Stimulated activated naive CD4-positive, alpha-beta T cell (primary cell): ENCODE data around the gene SF3A2.

Experiments
- DNase-seq, 6 experiments: peaks; one replicate each; lab custom pipeline; 2025; lab: John Stamatoyannopoulos, UW

SF3A2 gene

DNA sequence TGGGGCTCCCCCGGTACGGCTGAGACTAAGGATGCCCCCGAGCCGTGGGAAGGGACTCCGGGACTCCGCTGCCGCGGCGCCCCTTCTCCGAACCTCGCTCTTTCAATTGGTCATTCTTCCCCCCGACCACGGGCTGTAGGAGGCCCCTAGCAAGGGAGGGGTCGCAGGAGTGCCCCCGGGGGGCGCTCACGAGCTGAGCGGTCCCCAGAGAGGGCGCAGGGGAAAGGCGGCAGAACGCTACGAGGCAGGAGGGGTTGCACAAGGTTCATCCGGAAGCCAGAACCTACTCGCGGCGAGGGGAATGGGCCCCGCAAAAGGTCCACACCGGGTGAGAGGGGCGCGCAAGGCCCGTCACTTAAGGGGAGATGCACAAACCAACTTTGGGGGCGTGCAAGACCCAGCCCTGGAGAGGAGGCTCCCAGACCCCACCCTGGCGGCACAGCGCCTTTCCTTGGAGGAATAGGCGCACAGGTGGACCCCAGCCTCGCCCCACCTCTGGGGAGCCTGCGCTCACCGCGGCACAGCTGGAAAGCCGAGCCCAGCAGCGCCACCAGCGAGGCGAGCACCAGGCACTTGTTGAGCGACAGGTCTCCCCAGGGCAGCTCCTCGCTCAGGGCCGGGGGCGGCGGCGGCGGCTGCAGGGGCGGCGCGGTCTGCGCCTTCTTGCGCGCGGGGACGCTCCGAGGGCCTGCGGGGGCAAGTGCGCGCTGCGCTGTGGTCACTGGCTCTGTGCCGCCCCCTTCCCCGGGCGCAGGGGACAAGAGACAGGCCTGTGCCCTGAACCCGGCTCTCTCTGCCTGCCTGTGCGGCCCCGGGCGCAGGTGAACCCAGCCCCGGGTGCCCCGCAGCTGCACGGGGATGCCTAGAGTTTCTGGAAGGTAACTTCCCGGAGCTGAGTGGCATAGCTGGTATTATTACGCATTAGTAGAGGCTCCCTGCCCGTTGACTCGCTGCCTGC is 16.8 kb downstream of the SF3A2 start:
- peak; percentile 13 to 66 (median 41) for DNase-seq

GRCh38 chr19:2254064-2254872 is 17.6 kb downstream of the SF3A2 start:
- no peak for DNase-seq

DNA sequence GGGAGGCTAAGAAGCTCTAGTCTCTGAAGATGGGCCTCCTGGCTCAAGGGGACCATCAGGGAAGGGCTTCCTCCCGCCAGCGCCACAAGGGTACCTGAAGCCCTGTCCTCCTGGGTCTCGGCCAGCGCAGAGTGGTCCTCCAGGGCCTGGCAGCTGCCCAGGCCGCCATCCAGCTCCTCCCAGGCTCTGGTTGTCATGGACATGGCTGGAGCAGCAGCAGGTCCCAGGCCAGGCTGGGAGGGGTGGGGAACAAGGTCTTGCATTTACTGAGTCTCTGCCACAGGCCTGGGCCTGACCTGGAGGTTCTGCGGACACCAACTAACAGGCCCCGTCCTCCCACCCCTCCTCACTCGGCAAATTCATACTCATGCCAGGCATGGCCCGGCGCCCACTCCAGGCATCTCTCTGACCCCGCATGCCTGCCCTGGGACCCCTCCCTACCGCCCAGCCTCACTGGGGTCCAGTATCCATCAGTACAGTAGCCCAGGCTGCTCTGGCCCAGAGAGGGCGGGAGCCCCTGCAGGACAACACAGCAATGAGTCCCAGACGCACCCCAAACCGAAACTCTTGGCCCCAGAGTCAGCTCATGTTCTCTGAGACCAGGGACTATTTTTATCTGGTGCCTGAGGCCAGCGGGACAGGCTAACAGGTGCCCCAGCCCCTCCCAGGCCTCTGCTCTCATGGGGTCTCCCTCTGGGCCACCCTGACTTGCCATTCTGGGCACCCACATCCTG is 18.7 kb downstream of the SF3A2 start:
- DNase-seq, result no peak

GRCh38 chr19:2255982-2256685 is 19.5 kb downstream of the SF3A2 start, which contains the start of gene JSRP1:
Gene JSRP1 (minus strand): TSS chr19:2256417. CDS start chr19:2255314, 1,103 bp downstream.
- DNase-seq, result peak in 1 of 6 experiments; percentile 17

DNA sequence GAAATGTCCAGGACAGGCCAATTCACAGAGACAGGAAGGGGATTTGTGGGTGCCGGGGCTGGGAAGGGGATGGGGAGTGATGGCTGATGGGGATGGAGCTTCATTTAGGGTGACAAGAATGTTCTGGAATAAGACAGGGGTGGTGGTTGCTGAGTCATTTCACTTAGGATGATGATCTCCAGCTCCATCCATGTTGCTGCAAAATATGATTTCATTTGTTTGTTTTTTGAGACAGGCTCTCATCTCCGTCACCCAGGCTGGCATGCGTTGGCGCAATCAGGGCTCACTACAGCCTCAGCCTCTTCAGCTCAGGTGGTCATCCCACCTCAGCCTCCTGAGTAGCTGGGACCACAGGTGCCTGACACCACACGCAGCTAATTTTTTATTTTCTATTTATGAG is 22.7 kb downstream of the SF3A2 start:
- no peak for DNase-seq

DNA sequence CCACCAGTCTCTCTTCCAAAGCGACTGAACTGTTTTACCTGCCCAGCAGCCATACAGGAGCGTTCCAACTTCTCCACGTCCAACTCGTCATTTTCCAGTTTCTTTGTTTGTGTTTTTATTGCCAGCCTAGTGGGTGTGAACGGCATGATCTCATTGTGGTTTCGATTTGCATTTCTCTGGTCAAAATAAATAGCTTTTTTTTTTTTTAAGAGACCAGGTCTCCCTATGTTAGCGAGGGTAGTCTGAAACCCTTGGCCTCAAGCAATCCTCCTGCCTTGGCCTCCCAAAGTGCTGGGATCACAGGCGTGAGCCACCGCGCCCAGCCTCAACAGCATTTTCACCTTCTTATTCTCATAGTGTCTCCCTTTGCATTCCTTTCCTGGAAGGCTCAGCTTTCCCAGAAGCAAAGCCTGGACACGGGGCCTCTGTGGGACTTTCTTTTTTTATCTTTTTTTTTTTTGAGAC is 23.7 kb downstream of the SF3A2 start:
- DNase-seq, result no peak

DNA sequence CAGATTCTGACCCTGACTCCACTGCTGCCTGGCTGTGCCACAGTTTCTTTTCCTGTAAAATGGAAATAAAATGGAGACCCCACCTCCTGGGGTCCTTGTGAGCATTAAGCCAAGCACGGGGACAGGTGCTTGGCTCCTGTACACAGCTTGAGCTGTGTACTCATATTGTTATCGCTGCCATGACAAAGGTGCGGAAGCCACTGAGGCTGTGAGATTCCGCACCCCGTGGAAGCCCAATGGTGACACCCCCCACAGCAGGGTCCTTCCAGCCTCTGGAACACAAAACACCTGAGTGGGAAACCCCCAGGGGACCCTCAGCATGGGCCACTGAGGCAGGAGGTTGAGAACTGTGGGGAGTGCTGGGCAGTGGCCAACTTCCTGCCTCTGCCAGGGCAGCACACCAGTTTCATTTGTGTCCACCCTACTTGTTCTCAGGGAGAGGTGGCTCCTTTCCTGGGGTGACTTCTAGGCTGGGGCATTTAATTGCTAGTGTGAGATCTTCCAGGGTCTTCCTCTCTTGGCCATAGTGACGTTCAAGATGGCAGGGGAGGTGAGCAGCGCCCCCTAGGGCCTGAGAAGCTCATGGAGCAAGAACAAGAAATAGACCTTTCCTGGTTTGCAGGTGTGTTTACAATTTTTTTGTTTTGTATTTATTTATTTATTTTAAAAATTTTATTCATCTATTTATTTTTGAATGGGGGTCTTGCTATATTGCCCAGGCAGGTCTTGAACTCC is 25.0 kb downstream of the SF3A2 start:
- DNase-seq, result peak in 4 of 6 experiments; percentile 24 to 39 (median 26)

DNA sequence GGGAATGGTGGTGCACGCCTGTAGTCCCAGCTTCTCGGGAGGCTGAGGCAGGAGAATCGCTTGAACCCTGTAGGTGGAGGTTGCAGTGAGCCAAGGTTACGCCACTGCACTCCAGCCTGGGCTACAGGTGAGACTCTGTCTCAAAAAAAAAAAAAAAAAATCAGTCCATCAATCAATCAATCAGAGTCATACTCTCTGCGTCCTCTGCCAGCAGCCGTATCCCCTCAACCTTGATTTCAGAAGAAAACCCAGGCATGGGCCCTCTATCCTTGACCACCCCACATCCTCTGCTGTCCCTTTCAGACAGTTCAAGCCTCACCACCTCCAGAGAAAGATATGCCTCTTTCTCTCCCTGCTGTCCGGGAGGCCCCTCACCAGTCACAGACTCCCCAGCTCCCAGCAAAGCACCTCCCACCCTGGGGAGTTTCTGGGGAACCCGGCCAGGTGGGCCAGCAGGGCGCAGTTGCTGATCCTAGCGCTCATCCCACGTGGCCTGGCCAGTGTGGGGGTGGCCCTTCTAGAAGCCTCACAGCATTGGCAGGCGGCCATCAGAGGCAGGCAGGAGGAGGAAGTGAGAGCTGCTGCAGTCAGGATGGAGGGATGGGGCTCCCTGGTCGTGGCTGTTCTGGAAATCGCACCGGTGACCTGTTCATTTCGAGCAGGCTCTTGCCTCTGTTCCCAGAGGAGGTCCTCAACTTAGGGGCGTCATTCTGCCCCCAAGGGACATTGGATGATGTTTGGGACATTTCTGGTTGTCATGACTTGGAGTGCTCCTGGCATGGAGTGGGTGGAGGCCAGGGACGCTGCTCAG is 29.8 kb downstream of the SF3A2 start:
- peak in 3 of 6 experiments; percentile 17 to 43 (median 19) for DNase-seq

DNA sequence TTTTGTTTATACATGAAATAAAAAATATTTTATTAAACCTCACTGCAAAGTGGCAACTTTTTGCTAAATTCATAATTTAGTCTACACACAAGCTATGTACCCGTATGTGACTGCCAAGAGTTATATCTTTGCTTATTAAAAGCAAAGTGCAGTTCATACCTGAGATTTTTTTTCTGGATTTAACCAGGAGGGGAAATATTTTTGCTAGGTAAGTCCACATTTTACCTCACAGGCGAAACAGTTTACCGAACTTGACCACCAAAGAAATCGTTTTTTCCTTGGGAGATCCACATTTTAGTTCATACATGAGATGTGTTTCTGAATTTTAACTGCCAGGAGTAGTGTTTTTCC is 31.8 kb downstream of the SF3A2 start:
- DNase-seq, result no peak

DNA sequence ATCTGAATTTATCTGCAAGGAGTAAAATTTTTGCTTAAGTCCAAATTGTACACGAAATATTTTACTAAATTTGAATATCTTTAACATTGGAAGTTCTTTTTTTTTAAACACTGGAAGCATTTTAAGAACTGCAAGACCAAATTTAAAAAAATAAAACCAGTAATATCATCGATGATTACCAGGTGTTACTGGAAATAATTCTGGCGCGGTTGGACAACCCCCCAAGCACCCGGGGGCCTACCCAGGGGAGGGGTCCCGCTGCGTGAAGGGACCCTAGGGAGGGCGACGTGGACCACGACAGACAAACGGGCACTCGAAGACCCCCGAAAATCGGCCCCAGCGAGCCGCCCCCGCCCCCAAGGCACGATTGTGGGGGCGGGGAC is 32.2 kb downstream of the SF3A2 start:
- DNase-seq, result no peak

- peak; percentile 97 to 99 (median 98) for DNase-seq
These were observed 32.9 kb downstream of the SF3A2 start for GRCh38 chr19:2269244-2270156.

GRCh38 chr19:2270157-2270422 is 33.5 kb downstream of the SF3A2 start:
- DNase-seq, result peak in 4 of 6 experiments; percentile 25 to 53 (median 45)

DNA sequence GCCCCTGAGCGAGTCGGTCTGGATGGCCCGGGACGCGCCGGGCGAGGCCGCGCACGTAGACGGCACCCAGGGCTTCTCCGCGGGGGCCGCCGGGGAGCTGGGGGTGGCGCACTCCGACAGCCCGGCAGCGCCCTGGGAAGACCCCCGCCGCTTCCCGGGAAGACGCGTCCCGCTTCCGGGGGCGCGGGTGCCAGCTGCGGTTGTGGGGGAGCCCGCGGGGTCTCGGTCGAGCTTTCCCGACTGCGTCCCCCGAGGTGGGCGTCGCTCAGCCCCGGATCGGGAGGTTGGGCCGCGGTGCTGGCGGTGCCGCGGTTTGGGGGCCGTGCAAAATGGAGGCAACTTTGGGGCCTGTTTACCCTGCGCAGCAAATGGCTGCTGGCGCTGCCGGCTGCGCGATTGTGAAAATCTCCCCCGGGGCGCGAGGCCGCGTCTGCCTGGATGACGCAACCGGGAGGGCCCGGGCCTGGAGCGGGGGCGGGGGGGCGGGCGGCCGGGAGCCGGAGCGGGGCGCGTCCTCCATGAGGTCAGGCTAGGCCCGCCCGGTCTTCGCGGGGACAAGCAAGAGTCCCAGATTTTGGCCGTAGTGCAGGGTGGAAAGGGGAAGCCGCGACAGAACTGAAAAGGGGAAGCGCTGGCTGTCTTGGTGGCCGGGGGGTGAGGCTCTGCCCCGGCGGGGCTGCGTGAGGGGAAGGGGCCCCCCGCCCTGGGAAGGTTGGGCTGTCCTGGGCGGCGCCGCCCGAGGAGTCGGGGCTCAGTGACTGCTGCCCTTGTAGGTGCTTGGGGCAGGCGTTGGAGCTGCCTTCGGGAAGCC is 34.0 kb downstream of the SF3A2 start:
- DNase-seq, result peak; percentile 40 to 69 (median 62)

DNA sequence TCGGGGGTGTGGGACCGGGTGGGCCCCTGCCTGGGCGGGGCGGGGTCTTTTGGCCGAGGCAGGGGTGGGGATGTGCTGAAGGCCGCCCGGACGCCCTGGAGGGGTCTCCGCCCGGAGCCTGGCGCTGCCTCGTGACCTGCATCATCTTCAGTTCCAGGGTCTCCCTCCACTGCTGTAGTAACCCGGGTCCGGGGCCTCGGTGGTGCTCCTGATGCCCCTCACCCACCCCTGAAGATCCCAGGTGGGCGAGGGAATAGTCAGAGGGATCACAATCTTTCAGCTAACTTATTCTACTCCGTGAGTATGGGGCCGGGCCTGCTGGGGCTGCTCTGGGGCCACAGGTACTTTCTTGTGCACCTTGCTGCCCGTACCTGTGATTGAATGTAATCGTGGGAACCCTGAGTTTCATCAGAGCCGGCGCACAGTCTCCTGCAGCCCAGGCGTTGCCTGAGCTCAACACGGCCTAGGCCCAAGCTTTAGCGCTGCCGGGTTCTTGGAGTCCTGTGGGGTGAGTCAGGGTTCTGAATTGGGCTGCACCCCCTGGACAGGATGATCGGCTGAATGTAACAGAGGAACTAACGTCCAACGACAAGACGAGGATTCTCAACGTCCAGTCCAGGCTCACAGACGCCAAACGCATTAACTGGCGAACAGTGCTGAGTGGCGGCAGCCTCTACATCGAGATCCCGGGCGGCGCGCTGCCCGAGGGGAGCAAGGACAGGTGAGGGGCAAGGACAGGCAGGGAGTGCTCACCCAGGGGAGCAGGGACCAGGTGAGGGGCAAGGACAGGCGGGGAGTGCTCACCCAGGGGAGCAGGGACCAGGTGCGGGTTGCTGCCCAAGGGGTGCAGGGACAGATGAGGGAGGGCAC is 34.8 kb downstream of the SF3A2 start:
- peak in 5 of 6 experiments; percentile 26 to 44 (median 43) for DNase-seq

DNA sequence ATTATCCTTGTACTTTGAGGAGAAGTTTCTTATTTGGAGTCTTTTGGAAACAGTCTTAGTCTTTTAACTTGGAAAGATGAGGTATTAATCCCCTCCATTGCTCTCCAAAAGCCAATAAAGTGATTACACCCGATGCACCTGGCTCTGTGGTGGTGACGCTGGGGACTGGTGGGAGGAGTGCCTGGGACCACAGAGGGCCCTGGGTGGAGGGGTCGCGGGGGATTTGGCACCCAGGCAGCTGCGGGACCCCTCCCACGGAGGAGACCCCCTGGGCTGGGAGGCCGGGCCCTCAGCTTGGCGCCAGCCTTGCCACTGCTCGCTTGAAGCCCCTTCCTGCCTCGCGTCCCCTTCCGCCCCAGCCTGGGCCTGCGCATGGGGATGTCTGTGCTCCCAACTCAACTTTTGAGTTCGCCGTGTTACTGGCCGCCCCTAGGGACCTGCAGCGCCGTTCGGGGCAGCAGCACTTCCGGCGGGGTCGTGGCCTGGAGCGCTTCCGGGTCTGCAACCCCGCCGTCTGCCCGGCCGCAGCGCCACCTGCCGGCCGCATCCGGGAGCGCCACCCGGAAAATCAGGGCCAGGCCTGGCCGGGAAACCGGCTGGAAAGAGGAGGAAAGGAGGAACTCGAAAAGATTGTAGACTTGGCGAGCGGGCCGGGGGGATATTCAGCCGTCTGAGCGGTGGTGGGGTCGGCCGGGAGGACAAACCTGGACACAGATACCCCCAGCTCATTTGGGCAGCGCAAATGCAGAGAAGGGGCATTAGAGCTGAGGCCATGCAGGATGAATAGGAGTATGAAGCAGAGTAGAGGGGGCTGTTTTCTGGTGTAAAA is 36.9 kb downstream of the SF3A2 start:
- peak; percentile 49 to 77 (median 68) for DNase-seq

DNA sequence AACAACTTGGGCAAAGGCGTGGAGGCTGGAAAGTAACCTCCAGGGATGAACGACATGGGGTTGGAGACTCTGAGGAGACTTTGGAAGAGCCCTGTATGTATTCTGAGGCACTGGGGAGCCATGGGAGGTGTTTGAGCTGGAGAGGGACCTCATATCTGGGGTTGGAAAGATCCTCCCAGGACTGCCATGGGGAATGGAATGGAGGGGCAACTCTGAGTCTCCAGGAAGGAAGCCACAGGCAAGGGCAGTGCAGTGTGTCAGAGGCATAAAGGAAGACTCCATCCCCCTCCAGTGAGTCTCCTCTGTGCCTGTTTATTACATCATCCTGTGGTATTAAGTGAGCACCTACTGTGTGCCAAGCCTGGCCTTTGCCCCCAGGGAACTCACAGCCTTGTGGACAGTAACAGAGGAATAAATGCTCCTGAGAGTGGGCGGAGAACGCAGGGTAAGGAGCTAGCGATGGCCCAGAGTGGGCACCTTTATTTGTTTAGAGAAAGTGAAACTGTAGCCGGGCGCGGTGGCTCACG is 37.6 kb downstream of the SF3A2 start:
- no peak for DNase-seq
